ENCODE measurements around the gene AGBL2.

- no peak for TF ChIP-seq POLR2A (IDR thresholded peaks at IDR 0.05)
- no peak for TF ChIP-seq CTCF (IDR thresholded peaks at IDR 0.05)
Measured at GRCh38 chr11:47675851-47676250, 39.3 kb downstream of the AGBL2 start.
